Right lobe of liver (tissue), 6 donors: ENCODE results near the gene HOXD1. TPM values are rescaled to one million over a fixed set of nuclear protein-coding genes. Genes with fewer than 3 reads are reported as not detected.

Experiments used
- ATAC-seq, 4 donors: fragments of 200-7000 bp; cut with Tn5 transposase; one replicate each; pipeline ENCODE4 v1.9.1; 2020; ENCODE audit warnings: mild to moderate bottlenecking in 4 of 4, moderate library complexity in 4 of 4
- DNase-seq, 3 donors: peaks; one replicate each; pipeline ENCODE4 v3.0.0-alpha.2; 2020
- H3K27ac ChIP-seq, 3 donors: fragments of 200-600 bp; one replicate each; pipeline ENCODE4 v1.8.0; 2022
- H3K27me3 ChIP-seq, 2 donors: fragments of 200-600 bp; one replicate each; pipeline ENCODE4 v1.8.0; 2022
- H3K36me3 ChIP-seq, 4 donors: fragments of 200-600 bp; sonication (generic) in 1 of 4; one replicate each; pipeline versions ENCODE4 v1.5.1 to v1.8.0; 2017 to 2022; ENCODE audit warnings: control low read depth in 1 of 4
- H3K4me1 ChIP-seq, 4 donors: fragments of 200-600 bp; sonication (generic) in 1 of 4; one replicate each; pipeline versions ENCODE4 v1.5.1 to v1.8.0; 2017 to 2022; ENCODE audit warnings: control low read depth in 1 of 4
- H3K4me3 ChIP-seq, 3 donors: fragments of 200-600 bp; one replicate each; pipeline ENCODE4 v1.8.0; 2022
- H3K9me3 ChIP-seq, 4 donors: fragments of 200-600 bp; sonication (generic) in 1 of 4; one replicate each; pipeline versions ENCODE4 v1.5.1 to v1.8.0; 2017 to 2022; ENCODE audit warnings: control low read depth in 1 of 4
- POLR2A ChIP-seq: fragments of 450-650 bp; IDR thresholded peaks from one replicate; pipeline ENCODE4 v1.6.1; 2017; ENCODE audit warnings: antibody characterized with exemption, mild to moderate bottlenecking
- WGBS: methylation state at CpG from one replicate; pipeline ENCODE4 v1.1.6; 2018; ENCODE audit warnings: low coverage, low lambda C conversion rate; ENCODE audit not compliant: insufficient coverage; ENCODE audit errors: missing lambda C conversion rate; 5-methylcytosine and 5-hydroxymethylcytosine counted together
- intact Hi-C, 2 donors: fragments of 100-400 bp; cut with DNase I; formaldehyde crosslinking; loops; one replicate each; pipeline versions ENCODE4 v1.11.2 to v1.14.1; 2022
- total RNA-seq, 6 experiments: library from RNA; depleted of rRNA in 2 of 6; stranded (reverse); fragments of >200 nt in 2 of 6; fragmentation: NEBNext Ultra II Directional in 3 of 6; extraction: Animal tissue kit (Norgen Biotek cat#: 25700) in 3 of 6; gene quantifications; one replicate each; pipeline versions ENCODE4 v1.1.0 to v1.2.4, GENCODE V29; 2016 to 2023
- TF ChIP-seq, protein P1 (sequence below), 4 donors: fragments of 200-600 bp in 3 of 4; fragments of 450-650 bp in 1 of 4; IDR thresholded peaks; one replicate each; pipeline versions ENCODE4 v1.5.1 to v1.8.0; 2016 to 2022; ENCODE audit warnings: antibody characterized with exemption in 4 of 4, mild to moderate bottlenecking in 2 of 4
- donor health status: DM: no; HTN: yes; CAD: no.
- donor health status: DM: no; HTN: no; CAD: no.
- donor health status: DM: no; HTN: no; CAD: no.
- donor health status: DM: no; HTN: yes; CAD: no.
- donor health status: DM: no; HTN: yes; CAD: no.

The HOXD1 gene
- total RNA-seq, 6 experiments from 2014 or later, result not detected

DNA sequence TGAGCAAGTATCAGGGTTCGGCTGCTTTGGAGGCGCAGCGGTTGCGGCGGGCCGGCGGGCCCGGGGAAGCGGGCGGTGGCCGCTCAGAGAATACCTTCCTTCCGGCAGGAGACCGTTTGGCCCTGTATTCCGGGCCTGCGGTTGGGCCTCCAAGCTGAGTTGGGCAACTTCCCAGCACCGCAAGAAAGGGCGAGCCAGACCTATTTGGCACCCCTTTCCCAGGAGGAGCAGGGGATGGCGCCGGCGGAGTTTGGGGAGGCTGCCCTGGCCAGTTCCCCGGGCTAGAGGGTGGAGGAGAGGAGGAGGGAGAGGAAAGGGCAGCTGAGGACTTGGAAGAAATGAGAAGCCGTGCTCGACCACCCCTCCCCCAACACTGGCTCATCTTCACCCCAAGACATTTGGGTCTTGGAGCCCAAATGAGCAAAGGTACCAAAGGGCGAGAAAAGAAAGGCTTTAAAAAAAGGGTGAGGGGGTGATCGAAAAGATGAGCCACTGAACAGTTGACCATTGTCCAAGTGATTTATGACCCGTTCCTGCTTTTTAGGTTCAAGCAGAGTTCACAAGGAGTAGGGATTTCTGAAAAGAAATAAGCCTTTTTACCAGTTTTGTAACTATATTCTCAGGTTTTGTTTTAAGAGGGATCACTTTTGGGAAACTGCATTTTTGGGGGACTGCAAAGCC, 23.0 kb upstream of the HOXD1 start:
- DNase-seq (no peak), ATAC-seq (no peak)
- Histone ChIP-seq H3K4me1 (peaks cover 0 to under 1% (median 0%) of the 10 kb centered on the region in 4 donors), H3K27ac (no peak overlapping the region), H3K36me3 (no peaks in the 10 kb centered on the region), H3K4me3 (no peak overlapping the region), H3K9me3 (no peaks in the 10 kb centered on the region), H3K27me3 (peaks cover 10 to 62% of the 10 kb centered on the region in 2 donors)
- TF ChIP-seq POLR2A, result no peak
- TF ChIP-seq, protein P1, sequence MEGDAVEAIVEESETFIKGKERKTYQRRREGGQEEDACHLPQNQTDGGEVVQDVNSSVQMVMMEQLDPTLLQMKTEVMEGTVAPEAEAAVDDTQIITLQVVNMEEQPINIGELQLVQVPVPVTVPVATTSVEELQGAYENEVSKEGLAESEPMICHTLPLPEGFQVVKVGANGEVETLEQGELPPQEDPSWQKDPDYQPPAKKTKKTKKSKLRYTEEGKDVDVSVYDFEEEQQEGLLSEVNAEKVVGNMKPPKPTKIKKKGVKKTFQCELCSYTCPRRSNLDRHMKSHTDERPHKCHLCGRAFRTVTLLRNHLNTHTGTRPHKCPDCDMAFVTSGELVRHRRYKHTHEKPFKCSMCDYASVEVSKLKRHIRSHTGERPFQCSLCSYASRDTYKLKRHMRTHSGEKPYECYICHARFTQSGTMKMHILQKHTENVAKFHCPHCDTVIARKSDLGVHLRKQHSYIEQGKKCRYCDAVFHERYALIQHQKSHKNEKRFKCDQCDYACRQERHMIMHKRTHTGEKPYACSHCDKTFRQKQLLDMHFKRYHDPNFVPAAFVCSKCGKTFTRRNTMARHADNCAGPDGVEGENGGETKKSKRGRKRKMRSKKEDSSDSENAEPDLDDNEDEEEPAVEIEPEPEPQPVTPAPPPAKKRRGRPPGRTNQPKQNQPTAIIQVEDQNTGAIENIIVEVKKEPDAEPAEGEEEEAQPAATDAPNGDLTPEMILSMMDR (IDR thresholded peaks at IDR 0.05), result no peak
- intact Hi-C loops, result no loop called here
- 1% methylated on average over 23 of the region's 26 CpGs for WGBS

DNA sequence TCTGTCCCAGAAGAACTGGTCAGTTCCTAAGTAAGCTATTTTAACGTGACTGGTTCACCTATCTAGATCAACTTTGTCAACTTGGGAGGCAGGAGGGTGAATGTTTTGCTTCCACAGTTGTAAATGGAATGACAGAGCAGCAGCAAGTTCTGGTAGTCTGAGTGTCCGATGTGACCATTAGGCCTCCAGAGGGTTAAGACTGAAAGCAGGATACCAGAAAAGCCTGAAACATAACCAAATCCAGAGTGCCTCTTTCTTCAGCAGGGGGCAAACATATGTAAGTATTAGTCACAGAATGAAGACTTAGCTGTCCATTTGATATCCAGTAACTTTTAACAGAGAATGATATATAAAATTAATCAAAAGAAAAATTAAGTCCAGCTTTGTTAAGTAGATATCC, 22.2 kb upstream of the HOXD1 start:
- Histone ChIP-seq H3K9me3 (no peaks in the 10 kb centered on the region), H3K36me3 (no peaks in the 10 kb centered on the region), H3K4me1 (no peaks in the 10 kb centered on the region), H3K27ac (no peak overlapping the region), H3K27me3 (peaks cover 10 to 56% of the 10 kb centered on the region in 2 donors), H3K4me3 (no peak overlapping the region)
- WGBS, result 25% methylated on average over 2 of the region's 2 CpGs
- no peak for DNase-seq
- TF ChIP-seq, protein P1 (IDR thresholded peaks at IDR 0.05), result no peak
- no peak for TF ChIP-seq POLR2A
- ATAC-seq, result no peak
- intact Hi-C loops, result no loop called here

DNA sequence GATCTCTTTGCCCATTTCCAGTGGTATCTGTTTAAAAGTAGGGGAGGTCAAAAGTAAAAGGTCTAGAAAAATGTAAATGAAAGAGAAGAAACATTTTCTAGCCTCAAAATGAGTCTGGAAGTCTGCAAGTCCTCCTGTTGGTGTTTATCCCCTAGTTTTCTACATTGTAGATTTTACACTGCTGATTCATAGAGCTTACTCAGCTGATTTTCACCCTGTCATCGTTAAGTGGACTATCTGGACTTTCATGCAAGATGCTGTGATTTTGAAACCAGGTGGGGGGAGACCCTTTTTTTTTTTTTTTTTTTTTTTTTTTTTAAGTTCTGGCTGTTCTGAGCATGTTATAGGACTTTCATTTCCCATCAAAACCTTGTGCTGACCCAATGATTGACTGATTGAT, 21.1 kb upstream of the HOXD1 start:
- H3K4me3 ChIP-seq, result no peak overlapping the region
- no peak for DNase-seq
- H3K27ac ChIP-seq, result no peak overlapping the region
- TF ChIP-seq, protein P1 (IDR thresholded peaks at IDR 0.05), result no peak
- H3K9me3 ChIP-seq, result no peaks in the 10 kb centered on the region
- 54% methylated on average over 1 of the region's 1 CpG for WGBS
- no peaks in the 10 kb centered on the region for H3K36me3 ChIP-seq
- intact Hi-C loops, result no loop called here
- no peaks in the 10 kb centered on the region for H3K4me1 ChIP-seq
- ATAC-seq, result no peak
- H3K27me3 ChIP-seq, result peaks cover 17 to 63% of the 10 kb centered on the region in 2 donors

DNA sequence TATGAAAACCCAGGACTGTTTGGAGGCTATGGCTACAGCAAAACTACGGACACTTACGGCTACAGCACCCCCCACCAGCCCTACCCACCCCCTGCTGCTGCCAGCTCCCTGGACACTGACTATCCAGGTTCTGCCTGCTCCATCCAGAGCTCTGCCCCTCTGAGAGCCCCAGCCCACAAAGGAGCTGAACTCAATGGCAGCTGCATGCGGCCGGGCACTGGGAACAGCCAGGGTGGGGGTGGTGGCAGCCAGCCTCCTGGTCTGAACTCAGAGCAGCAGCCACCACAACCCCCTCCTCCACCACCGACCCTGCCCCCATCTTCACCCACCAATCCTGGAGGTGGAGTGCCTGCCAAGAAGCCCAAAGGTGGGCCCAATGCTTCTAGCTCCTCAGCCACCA, 19.3 kb upstream of the HOXD1 start:
- H3K27me3 ChIP-seq, result peaks cover 23 to 61% of the 10 kb centered on the region in 2 donors
- H3K36me3 ChIP-seq, result no peaks in the 10 kb centered on the region
- H3K4me1 ChIP-seq, result no peaks in the 10 kb centered on the region
- TF ChIP-seq, protein P1 (IDR thresholded peaks at IDR 0.05), result no peak
- no peak for TF ChIP-seq POLR2A
- H3K4me3 ChIP-seq, result no peak overlapping the region
- DNase-seq, result no peak
- no peak for ATAC-seq
- no peak overlapping the region for H3K27ac ChIP-seq
- WGBS, result 57% methylated on average over 1 of the region's 5 CpGs
- H3K9me3 ChIP-seq, result no peaks in the 10 kb centered on the region
- intact Hi-C loops, result no loop called here
